ENCODE measurements around the gene SLIT3.
A peak's percentile ranks its signal among the peaks of the same experiment; 100 is the strongest.

Gene SLIT3

GRCh38 chr5:168860081-168860480 is 440.9 kb downstream of the SLIT3 start:
- DNase-seq (ENCODE audit: low spot score): no peak

GRCh38 chr5:168859471-168859870 is 441.5 kb downstream of the SLIT3 start:
- no peak for DNase-seq (ENCODE audit: low spot score)

DNA sequence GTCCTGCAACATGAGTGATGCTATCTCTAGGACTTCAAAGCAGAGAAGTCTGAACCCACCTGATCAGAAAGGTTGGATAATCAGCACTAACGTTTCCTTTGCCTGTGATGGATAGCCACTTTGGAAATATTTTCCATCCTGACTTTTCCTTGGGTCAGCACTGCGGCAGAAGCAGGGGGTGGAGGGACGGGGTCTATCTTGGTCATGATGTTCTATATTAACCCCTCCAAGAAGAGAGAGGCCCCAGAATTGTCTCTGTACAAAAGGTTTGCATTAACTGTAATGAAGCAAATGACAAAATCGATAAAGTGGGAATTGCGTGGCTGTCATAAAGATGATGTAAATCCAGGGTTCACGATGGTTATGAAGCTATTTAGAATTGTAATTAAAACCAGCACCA is 441.9 kb downstream of the SLIT3 start:
- no peak for DNase-seq (ENCODE audit: low spot score)

GRCh38 chr5:168858371-168858770 is 442.6 kb downstream of the SLIT3 start:
- DNase-seq (ENCODE audit: low spot score): no peak

DNA sequence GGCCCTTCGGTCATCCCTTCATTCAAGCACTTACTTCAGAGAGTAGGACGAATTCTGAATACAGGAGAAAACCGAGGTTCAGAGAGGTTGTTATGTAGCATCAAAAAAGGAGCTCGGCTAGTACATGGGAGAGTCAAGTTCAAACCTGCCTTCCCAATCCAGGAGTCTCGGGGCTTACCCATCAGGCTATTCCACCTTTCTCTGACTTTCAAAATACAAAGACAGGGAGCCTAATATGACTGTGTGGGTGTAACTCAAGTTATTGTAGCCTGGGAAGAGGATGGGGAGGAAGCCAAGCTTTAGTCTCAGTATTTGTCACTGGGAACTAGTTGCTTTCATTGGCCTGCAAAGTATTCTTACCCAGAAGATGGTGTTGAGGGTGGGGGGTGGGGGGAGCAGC is 447.0 kb downstream of the SLIT3 start:
- no peak for DNase-seq (ENCODE audit: low spot score)

DNA sequence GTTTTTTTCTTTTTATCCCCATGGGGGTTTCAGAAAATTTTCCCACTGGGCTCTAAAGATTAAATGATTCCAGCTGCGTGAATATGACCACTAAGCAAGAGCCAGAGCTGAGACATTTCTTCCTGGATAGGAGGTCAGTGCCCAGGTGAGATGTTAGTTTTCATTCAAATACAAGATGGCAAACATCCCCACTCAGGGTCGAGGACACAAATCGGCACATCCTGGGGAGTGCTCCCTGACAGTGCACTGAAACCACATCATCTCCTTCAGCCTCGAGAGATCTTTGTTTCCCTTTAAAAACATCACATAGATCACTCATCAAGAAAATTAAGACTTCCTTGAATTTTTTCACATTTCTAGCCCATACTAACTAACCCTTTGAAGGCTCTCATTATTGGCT is 448.6 kb downstream of the SLIT3 start:
- DNase-seq (ENCODE audit: low spot score): peak; percentile 19

- DNase-seq (ENCODE audit: low spot score): peak; percentile 68
These were observed 449.0 kb downstream of the SLIT3 start for GRCh38 chr5:168851902-168852321.

GRCh38 chr5:168850683-168851082 is 450.3 kb downstream of the SLIT3 start:
- DNase-seq (ENCODE audit: low spot score): no peak

- DNase-seq (ENCODE audit: low spot score): no peak
These were observed 452.4 kb downstream of the SLIT3 start for GRCh38 chr5:168848569-168848968.

GRCh38 chr5:168847511-168848073 is 453.3 kb downstream of the SLIT3 start:
- no peak for DNase-seq (ENCODE audit: low spot score)

- no peak for DNase-seq (ENCODE audit: low spot score)
These were observed 456.0 kb downstream of the SLIT3 start for GRCh38 chr5:168844922-168845296.

DNA sequence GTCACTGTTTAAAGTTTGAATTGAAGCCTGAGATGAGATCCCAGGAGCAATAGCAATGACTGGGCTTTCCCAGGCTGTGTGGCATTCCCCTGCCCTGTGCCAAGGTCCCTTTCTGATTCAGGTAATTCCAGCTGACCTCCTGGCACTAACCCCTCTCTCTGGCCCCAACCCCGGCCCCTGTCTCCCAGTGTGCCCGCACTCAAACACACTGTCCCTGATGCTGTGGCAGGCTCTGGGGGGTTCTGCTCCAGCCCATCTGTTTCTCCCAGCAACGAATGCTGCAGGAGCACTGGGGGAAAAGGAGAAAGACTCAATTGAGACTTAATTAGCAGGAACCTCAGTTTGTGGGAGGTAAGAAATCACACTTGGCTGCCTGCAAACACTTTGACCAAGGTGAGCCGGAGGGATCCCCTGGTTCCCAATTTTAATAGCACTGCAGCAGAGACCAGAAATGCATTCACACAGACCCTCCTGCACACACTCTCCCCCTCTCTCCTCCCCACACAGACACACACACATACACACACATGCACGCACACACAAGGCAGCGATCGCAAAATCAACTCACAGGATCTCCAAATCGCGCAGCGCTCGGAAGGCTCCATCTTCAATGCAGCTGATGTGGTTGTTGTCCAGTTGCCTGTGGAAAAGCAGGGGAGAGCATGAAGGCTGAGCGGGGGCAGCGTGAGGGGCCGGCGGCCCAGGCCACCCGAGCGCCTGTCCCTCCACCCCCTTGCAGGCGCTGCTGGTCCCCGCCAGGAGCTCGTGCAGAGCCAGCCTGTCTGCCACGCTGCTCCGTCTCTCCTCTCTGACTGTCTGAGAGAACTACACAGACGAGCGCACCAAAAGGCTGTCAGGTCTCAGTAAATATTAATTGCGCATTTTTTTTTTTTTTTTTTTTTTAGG is 456.7 kb downstream of the SLIT3 start:
- DNase-seq (ENCODE audit: low spot score): no peak

- no peak for DNase-seq (ENCODE audit: low spot score)
These were observed 457.5 kb downstream of the SLIT3 start for GRCh38 chr5:168843277-168844015.

DNA sequence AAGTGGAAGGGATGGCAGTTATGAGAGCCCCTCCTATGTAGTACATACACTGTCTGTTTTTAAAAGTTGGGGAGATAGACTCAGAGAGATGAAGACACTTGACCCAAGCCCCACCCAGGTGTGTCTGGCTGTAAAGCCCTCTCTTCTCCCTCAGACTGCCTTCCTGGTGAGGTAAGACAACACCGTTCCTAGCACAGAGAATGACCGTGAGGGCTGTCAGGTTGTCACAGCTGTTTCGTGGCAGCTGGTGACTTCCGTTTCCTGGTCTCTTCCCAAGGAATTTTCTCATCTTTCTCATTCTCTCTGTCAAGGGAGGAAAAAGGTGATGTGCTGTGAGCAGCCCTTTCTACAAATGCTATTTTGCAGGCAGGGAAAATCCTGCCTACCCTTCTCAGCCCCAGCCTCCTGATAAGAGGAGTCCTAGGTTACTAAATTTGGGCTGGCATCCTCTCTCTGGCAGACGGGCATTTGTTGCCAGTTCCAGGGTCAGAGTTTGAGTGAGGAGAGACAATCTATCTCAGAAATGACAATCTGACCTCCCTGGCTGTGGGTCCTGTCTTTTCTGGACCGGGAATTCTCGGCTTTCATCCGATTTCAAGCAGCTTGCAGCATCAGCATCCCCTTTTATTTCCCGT is 458.3 kb downstream of the SLIT3 start:
- DNase-seq (ENCODE audit: low spot score): no peak

- no peak for DNase-seq (ENCODE audit: low spot score)
These were observed 463.1 kb downstream of the SLIT3 start for GRCh38 chr5:168837852-168838251.

DNA sequence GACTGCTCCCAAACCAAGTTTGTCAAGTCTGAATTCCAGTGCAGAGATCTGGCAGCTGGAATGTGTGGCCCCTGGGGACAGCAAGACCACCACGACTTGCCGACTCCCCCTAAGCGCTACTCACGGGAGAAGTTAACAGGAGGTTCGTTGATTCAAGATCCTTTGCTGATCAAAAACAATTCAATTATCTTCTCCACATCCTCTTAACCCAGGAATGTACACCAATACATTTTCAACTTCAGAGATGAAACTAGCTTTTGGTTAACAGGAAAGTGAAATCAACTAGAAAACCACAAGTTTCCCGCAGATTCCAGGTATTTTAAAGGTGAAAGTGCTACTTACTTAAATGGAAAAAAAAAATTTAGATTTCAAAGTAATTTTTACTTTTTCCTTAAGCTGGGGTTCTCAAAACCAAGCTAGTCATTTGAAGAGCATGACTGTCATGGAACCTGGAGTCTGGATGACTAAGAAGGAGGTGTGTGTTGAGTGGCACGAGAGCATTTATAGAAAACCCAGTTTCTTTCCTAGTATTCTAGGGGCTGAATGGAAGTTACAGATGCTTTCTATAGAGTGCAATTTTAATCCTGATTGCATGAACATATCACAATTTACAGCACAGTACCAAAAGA is 464.2 kb downstream of the SLIT3 start:
- DNase-seq (ENCODE audit: low spot score): peak; percentile 75

- no peak for DNase-seq (ENCODE audit: low spot score)
These were observed 467.0 kb downstream of the SLIT3 start for GRCh38 chr5:168833936-168834335.

GRCh38 chr5:168833383-168833782 is 467.6 kb downstream of the SLIT3 start:
- DNase-seq (ENCODE audit: low spot score): no peak

DNA sequence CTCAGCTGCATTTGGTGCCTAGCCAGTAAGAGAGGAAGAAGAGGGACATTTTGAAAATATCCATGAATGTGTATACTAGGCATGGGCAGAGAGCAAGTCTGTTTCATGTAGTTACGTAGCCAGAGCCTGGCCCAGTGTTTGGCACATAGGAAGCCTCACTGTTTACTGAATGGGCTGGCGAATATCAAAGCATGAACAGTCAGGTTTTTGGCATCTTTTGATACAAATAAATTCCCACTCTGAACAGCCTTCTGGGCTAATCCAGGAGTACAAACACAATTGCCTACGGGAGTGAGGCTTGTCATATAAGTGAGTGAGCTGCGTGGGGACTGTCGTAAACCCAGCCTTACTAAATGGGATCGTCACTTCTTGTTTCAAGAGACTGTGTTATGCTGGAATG is 468.6 kb downstream of the SLIT3 start:
- no peak for DNase-seq (ENCODE audit: low spot score)

DNA sequence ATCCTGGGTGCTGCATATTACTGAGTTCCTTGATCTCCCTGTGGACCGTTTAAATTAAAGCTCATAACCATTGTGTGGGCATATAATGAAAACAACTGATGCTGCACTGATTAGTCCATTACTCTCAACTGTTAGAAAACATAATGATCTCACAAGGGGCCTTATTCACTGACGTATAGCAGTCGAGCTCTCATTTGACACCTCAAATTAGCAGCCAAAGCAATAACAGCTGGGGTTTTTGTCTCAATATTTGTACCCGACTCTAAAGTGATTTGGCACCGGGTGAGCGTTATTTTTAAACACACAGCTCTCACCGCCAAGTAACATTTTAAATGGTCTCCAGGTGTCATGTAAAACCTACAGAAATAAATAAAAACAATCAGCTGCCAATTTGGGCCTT is 469.6 kb downstream of the SLIT3 start:
- no peak for DNase-seq (ENCODE audit: low spot score)

DNA sequence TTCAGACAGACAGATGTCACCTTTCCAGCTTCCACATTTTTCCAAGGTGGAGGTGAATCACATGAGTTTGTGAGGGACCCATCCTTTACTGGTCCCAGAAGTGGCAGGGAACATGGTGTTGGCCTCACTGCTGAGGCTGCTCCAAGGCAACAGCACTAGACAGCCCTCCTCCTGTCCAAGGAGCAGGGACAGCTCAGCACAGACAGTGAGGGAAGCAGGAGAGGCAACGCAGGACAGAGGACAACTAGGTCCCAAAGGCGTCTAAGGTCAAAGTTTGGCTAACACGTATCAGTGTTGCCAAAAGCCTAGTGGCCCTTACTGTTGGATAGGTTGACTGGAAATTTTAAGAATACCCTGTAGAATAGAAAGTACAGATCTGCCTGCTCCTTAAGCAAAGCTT is 470.1 kb downstream of the SLIT3 start:
- DNase-seq (ENCODE audit: low spot score): no peak

DNA sequence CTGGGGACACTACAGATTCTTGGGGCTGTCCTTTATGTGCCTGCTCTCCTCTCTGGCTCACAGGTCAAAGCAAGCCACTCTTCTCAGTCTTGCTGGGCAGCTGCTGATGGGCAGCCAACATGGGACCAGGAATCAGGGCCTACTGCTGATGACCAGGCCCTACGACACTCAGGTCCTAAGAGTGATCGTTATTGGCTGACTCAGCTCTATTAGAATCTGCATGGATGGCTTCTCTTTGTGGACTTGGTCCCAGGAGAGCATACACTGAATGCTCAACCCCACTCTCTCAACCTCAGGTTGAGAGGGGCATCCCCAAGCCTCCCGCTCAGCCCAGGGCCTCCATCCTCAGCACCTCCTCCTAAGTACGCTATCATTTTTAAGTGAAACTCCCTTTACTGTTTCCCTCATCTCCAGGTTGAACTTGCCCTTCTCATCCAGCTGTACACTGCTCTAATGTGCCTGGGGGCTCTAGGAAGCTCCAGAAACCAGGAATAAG is 471.0 kb downstream of the SLIT3 start:
- DNase-seq (ENCODE audit: low spot score): no peak
